K562 (cell line): ENCODE data around the gene CNPY3. TPM values are rescaled to one million over a fixed set of nuclear protein-coding genes. Genes with fewer than 3 reads are reported as not detected.

ENCODE experiments used
- ATAC-seq: fragments of 200-7000 bp; cut with Tn5 transposase; 3 replicates; pipeline ENCODE4 v1.9.1; 2020; ENCODE audit warnings: moderate library complexity
- BruUV-seq: library from RNA; stranded (reverse); fragments of 400-500 nt; replicated peaks from 2 replicates; lab custom pipeline; 2021; lab: Mats Ljungman, UMichigan
- CTCF ChIA-PET: fragments of 300-600 bp; formaldehyde crosslinking; extraction: SDS; loops from one replicate; lab custom pipeline; 2021; ENCODE audit warnings: low intra/inter-chr PET ratio; lab: Yijun Ruan, JAX
- POLR2A ChIA-PET: fragments of 300-600, 350-650 bp; sonication (Branson Sonifier 250); formaldehyde crosslinking; extraction: SDS; loops from one replicate; lab custom pipeline; 2021; ENCODE audit warnings: antibody characterized with exemption, inconsistent platforms; lab: Yijun Ruan, JAX
- DNase-seq, 4 experiments: peaks; one replicate each; pipeline versions ENCODE4 v3.0.0 to v3.0.0-alpha.2; 2011 to 2018; ENCODE audit warnings: low spot score in 3 of 4, mixed read lengths in 3 of 4; ENCODE audit errors: extremely low read depth in 1 of 4
- FAIRE-seq: peaks from 2 replicates; lab custom pipeline; 2011; peaks lifted over from hg19 to GRCh38; lab: Jason Lieb, UNC
- H2AFZ ChIP-seq: 2 replicates; pipeline ENCODE4 v1.6.0; 2011; ENCODE audit warnings: low read depth, low read length, control low read depth, inconsistent platforms
- H3K27ac ChIP-seq: fragments of 200-600 bp; 3 replicates; pipeline ENCODE4 v1.8.0; 2011; ENCODE audit warnings: low read depth, mild to moderate bottlenecking, control low read depth, inconsistent platforms, low read length, moderate library complexity, mixed read lengths; ENCODE audit errors: extremely low read depth
- H3K27me3 ChIP-seq, 2 experiments: fragments of 300-600 bp in 1 of 2; 2 replicates in 1 of 2; 3 replicates in 1 of 2; pipeline versions ENCODE4 v1.6.0 to v1.8.0; 2011; ENCODE audit warnings: inconsistent platforms in 2 of 2, low read length in 2 of 2, mild to moderate bottlenecking in 1 of 2, mixed read lengths in 1 of 2, moderate library complexity in 1 of 2; ENCODE audit not compliant: control insufficient read depth in 2 of 2, insufficient read depth in 2 of 2
- H3K36me3 ChIP-seq: fragments of 300-600 bp; 3 replicates; pipeline ENCODE4 v1.8.0; 2011; ENCODE audit warnings: mild to moderate bottlenecking, low read length, inconsistent platforms; ENCODE audit not compliant: control insufficient read depth, insufficient read depth
- H3K4me1 ChIP-seq, 2 experiments: fragments of 200-600 bp in 1 of 2; replicated peaks in 1 of 2; 2 replicates in 1 of 2; 3 replicates in 1 of 2; pipeline versions ENCODE4 v1.5.1 to v1.8.0; 2011; ENCODE audit warnings: inconsistent platforms in 2 of 2, low read length in 2 of 2, mild to moderate bottlenecking in 1 of 2, mixed read lengths in 1 of 2, moderate library complexity in 1 of 2; ENCODE audit not compliant: control insufficient read depth in 2 of 2, insufficient read depth in 2 of 2
- H3K4me2 ChIP-seq: 2 replicates; pipeline ENCODE4 v1.6.1; 2011; ENCODE audit warnings: low read length, control low read depth, inconsistent platforms, mixed read lengths; ENCODE audit not compliant: insufficient read depth
- H3K4me3 ChIP-seq: fragments of 200-600 bp; sonication (generic), shearing (Covaris generic); 2 replicates; pipeline ENCODE4 v1.5.1; 2016; ENCODE audit warnings: control low read depth, inconsistent platforms
- H3K79me2 ChIP-seq: fragments of 200-600 bp; 3 replicates; pipeline ENCODE4 v1.8.0; 2011; ENCODE audit warnings: low read length, inconsistent platforms; ENCODE audit not compliant: control insufficient read depth, insufficient read depth
- H3K9ac ChIP-seq, 2 experiments: 2 replicates each; pipeline versions ENCODE4 v1.6.0 to v1.6.1; 2011; ENCODE audit warnings: low read depth in 2 of 2, low read length in 2 of 2, control low read depth in 1 of 2, inconsistent platforms in 1 of 2, mild to moderate bottlenecking in 1 of 2, mixed read lengths in 1 of 2; ENCODE audit not compliant: insufficient read depth in 1 of 2
- H3K9me1 ChIP-seq: one replicate; pipeline ENCODE4 v1.6.0; 2011; ENCODE audit warnings: inconsistent platforms, mild to moderate bottlenecking, low read length, moderate library complexity; ENCODE audit not compliant: control insufficient read depth, insufficient read depth
- H3K9me3 ChIP-seq: replicated peaks from 2 replicates; pipeline ENCODE4 v1.5.1; 2011; ENCODE audit warnings: low read depth, low read length, inconsistent platforms; ENCODE audit not compliant: control insufficient read depth, insufficient read depth
- H4K20me1 ChIP-seq: replicated peaks from 2 replicates; pipeline ENCODE4 v1.6.1; 2011; ENCODE audit warnings: low read length, inconsistent platforms, mixed read lengths; ENCODE audit not compliant: control insufficient read depth, insufficient read depth
- ATF7 ChIP-seq: fragments of 450-650 bp; IDR thresholded peaks from 2 replicates; pipeline ENCODE4 v1.7.1; 2014; ENCODE audit warnings: mild to moderate bottlenecking, moderate library complexity
- HOXB6 ChIP-seq: fragments of 250-450 bp; sonication (Bioruptor Pico); IDR thresholded peaks from 2 replicates; pipeline ENCODE4 v1.5.1; 2022; ENCODE audit warnings: mild to moderate bottlenecking, borderline replicate concordance
- JUND ChIP-seq, 2 experiments: IDR thresholded peaks; 2 replicates in 1 of 2; 3 replicates in 1 of 2; pipeline ENCODE4 v1.6.1; 2011; ENCODE audit warnings: borderline replicate concordance in 2 of 2, low read depth in 2 of 2, low read length in 2 of 2, improper control_type of control experiment in 1 of 2, missing biosample characterization in 1 of 2, missing genetic modification characterization in 1 of 2, missing genetic modification reagents in 1 of 2
- MYC ChIP-seq, 2 experiments: fragments of 250-450 bp in 1 of 2; sonication (Bioruptor Pico) in 1 of 2; IDR thresholded peaks; 2 replicates each; pipeline versions ENCODE4 v1.5.1 to v1.6.1; 2012 to 2021; ENCODE audit warnings: low read depth in 2 of 2, borderline replicate concordance in 1 of 2, improper control_type of control experiment in 1 of 2, low read length in 1 of 2, mild to moderate bottlenecking in 1 of 2, moderate library complexity in 1 of 2
- SMC3 ChIP-seq: conservative IDR thresholded peaks from 2 replicates; pipeline ENCODE4 v1.6.1; 2011; ENCODE audit warnings: low read depth, low read length, improper control_type of control experiment; ENCODE audit not compliant: insufficient read depth
- ZSCAN32 ChIP-seq: fragments of 450-650 bp; formaldehyde crosslinking; IDR thresholded peaks from 2 replicates; pipeline ENCODE4 v1.4.0; 2020; ENCODE audit warnings: mild to moderate bottlenecking, moderate library complexity
- WGBS: fragments of 100-300 bp; shearing (Covaris generic); methylation state at CpG from one replicate; pipeline ENCODE4 v1.1.6; 2016; ENCODE audit warnings: low coverage, mixed read lengths; ENCODE audit not compliant: insufficient coverage; ENCODE audit errors: missing lambda C conversion rate; 5-methylcytosine and 5-hydroxymethylcytosine counted together
- in situ Hi-C: fragments of 300-500 bp; cut with MboI; formaldehyde crosslinking; loops from 4 replicates; pipeline ENCODE4 v1.15.0; 2018; ENCODE audit warnings: inconsistent platforms, mixed read lengths
- intact Hi-C: fragments of 100-400 bp; cut with micrococcal nuclease; formaldehyde crosslinking; loops from 2 replicates; pipeline ENCODE4 v1.14.2; 2022
- polyA plus RNA-seq, 8 experiments: library from polyadenylated mRNA; depleted of rRNA in 4 of 8; stranded (reverse) in 5 of 8; unstranded in 3 of 8; fragments of >200 nt; fragmentation: Nextera tagmentation in 2 of 8; fragmentation: Illumina TruSeq in 1 of 8; extraction: Ambion mirVana in 2 of 8; extraction: Trizol in 1 of 8; gene quantifications; 2 replicates each; pipeline versions ENCODE4 v1.2.1 to v1.2.3, GENCODE V29; 2011 to 2014; ENCODE audit warnings: inconsistent platforms in 1 of 8, missing spikeins in 1 of 8
- total RNA-seq, 7 experiments: library from RNA; depleted of rRNA in 6 of 7; stranded (reverse); fragments of >200 nt in 6 of 7; fragmentation: Illumina TruSeq in 2 of 7; extraction: Trizol in 2 of 7; gene quantifications; 2 replicates each; pipeline versions ENCODE4 v1.2.1 to v1.2.3, GENCODE V29; 2011 to 2021; ENCODE audit warnings: low replicate concordance in 1 of 7
- TF ChIP-seq, protein P1 (sequence below): fragments of 450-650 bp; formaldehyde crosslinking; IDR thresholded peaks from 2 replicates; pipeline ENCODE4 v1.4.0; 2020; ENCODE audit warnings: mild to moderate bottlenecking, moderate library complexity
- TF ChIP-seq, protein P2 (sequence below), 2 experiments: fragments of 450-650 bp; formaldehyde crosslinking in 1 of 2; IDR thresholded peaks; 2 replicates each; pipeline versions ENCODE4 v1.4.0 to v1.6.1; 2014 to 2020; ENCODE audit warnings: mild to moderate bottlenecking in 2 of 2, borderline replicate concordance in 1 of 2, low read depth in 1 of 2

CNPY3 gene
- total and polyA plus RNA-seq, 9 of the 15 experiments (the other 6 are each of a cell fraction or from before 2014, with no cell fraction given) = 2.4 to 37.4 (median 21.2) TPM

DNA sequence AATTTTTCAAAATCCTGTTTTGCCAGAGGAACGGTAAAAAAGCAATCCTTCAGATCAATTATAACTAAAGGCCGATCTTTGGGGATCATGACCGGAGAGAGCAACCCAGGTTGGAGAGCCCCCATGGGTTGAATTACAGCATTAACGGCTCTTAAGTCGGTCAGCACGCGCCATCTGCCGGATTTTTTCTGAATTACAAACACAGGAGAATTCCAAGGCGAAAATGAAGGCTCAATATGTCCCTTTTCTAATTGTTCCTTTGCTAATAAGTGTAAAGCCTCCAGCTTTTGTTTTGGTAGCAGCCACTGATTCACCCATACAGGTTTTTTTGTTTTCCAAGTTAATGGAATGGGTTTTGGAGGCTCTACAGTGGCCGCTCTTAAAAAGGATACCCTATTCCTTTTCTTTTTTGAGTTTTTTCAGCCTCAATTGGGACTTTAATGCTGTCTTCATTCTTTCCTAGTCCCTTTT lies 30.4 kb upstream of the CNPY3 start:
- peak; percentile 69 for FAIRE-seq
- Histone ChIP-seq H3K4me1 (peaks cover 0 to 11% of the 10 kb centered on the region in 2 experiments; a peak in 3 of 5 replicates), H3K9me3 (no peaks in the 10 kb centered on the region), H3K4me2 (no peak overlapping the region), H3K9me1 (no peaks in the 10 kb centered on the region), H3K27me3 (no peaks in the 10 kb centered on the region), H3K9ac (no peak overlapping the region), H4K20me1 (no peaks in the 10 kb centered on the region), H2AFZ (peak overlapping the region; percentile 53; the same call in 1 of the 2 replicates), H3K36me3 (no peaks in the 10 kb centered on the region), H3K79me2 (no peaks in the 10 kb centered on the region), H3K27ac (0 out of 3 replicates have a peak overlapping the region, but pooled peaks have one; percentile 15), H3K4me3 (no peak overlapping the region)
- POLR2A ChIA-PET = no interaction called here
- DNase-seq = peak; percentile 59 to 85 (median 62)
- no peak for ATAC-seq
- intact Hi-C loops = loop anchor here (1.0 to 5.0 kb wide), 4 partner anchors 152 to 732 kb away; partner anchors contain the start of gene TBCC
- no TSS peak for BruUV-seq
- in situ Hi-C loops = no loop called here
- WGBS = 5% methylated on average over 10 of the region's 10 CpGs
- CTCF ChIA-PET = interaction anchor here (0.6 to 2.0 kb wide), 8 partner anchors 22 to 824 kb away, joined by 3 to 26 read pairs (median 3); no protein-coding TSS in a partner anchor
- TF ChIP-seq JUND (IDR thresholded peaks at IDR 0.05; ENCODE audit: borderline replicate concordance, low read depth, low read length) (0 out of 2 replicates have a peak, but pooled peaks have one; percentile 22), JUND (tag; IDR thresholded peaks at IDR 0.05; ENCODE audit: borderline replicate concordance, low read depth, low read length) (no peak), ATF7 (no peak), SMC3 (peak; percentile 61), HOXB6 (no peak), MYC (IDR thresholded peaks at IDR 0.05; ENCODE audit: low read depth, low read length) (0 out of 2 replicates have a peak, but pooled peaks have one; percentile 31), MYC (CRISPR knock-in tag; IDR thresholded peaks at IDR 0.05; ENCODE audit: borderline replicate concordance, low read depth) (no peak), ZSCAN32 (CRISPR knock-in tag) (no peak)
- TF ChIP-seq, protein P1, sequence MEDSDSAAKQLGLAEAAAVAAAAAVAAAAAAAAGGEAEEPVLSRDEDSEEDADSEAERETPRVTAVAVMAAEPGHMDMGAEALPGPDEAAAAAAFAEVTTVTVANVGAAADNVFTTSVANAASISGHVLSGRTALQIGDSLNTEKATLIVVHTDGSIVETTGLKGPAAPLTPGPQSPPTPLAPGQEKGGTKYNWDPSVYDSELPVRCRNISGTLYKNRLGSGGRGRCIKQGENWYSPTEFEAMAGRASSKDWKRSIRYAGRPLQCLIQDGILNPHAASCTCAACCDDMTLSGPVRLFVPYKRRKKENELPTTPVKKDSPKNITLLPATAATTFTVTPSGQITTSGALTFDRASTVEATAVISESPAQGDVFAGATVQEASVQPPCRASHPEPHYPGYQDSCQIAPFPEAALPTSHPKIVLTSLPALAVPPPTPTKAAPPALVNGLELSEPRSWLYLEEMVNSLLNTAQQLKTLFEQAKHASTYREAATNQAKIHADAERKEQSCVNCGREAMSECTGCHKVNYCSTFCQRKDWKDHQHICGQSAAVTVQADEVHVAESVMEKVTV (CRISPR knock-in tag) = peak; percentile 53
- TF ChIP-seq, protein P2, sequence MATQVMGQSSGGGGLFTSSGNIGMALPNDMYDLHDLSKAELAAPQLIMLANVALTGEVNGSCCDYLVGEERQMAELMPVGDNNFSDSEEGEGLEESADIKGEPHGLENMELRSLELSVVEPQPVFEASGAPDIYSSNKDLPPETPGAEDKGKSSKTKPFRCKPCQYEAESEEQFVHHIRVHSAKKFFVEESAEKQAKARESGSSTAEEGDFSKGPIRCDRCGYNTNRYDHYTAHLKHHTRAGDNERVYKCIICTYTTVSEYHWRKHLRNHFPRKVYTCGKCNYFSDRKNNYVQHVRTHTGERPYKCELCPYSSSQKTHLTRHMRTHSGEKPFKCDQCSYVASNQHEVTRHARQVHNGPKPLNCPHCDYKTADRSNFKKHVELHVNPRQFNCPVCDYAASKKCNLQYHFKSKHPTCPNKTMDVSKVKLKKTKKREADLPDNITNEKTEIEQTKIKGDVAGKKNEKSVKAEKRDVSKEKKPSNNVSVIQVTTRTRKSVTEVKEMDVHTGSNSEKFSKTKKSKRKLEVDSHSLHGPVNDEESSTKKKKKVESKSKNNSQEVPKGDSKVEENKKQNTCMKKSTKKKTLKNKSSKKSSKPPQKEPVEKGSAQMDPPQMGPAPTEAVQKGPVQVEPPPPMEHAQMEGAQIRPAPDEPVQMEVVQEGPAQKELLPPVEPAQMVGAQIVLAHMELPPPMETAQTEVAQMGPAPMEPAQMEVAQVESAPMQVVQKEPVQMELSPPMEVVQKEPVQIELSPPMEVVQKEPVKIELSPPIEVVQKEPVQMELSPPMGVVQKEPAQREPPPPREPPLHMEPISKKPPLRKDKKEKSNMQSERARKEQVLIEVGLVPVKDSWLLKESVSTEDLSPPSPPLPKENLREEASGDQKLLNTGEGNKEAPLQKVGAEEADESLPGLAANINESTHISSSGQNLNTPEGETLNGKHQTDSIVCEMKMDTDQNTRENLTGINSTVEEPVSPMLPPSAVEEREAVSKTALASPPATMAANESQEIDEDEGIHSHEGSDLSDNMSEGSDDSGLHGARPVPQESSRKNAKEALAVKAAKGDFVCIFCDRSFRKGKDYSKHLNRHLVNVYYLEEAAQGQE (IDR thresholded peaks at IDR 0.05; ENCODE audit: borderline replicate concordance) = peak; percentile 25; the same call in 1 of the 2 replicates
- TF ChIP-seq, protein P2 (CRISPR knock-in tag; IDR thresholded peaks at IDR 0.05; ENCODE audit: low read depth) = no peak
